ENCODE measurements around the gene FERMT1.
"Not testable (repeated sequence)": the region's sequence is repeated elsewhere in the genome, so short reads cannot be mapped to it uniquely, and the experiment has no call there.

FERMT1 gene

DNA sequence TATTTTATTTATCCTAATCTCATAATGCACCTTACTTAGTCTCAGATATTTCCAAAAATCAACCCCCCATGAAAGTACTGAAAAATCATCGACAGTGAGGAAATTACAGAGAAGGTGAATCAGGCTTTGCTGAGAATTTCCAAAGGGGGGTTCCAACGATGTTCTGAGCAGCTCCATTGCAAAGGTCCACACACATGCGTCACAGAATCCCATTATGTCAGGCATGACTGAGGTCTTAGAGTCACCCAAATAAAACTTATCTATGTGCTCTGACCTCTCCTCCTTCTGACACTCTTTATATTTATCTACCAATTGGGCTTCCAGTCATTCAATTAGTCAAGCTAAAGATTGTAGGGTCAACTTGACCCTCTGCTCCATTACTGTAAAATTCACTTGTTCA lies 56.2 kb downstream of the FERMT1 start:
- DNase-seq, result no peak

DNA sequence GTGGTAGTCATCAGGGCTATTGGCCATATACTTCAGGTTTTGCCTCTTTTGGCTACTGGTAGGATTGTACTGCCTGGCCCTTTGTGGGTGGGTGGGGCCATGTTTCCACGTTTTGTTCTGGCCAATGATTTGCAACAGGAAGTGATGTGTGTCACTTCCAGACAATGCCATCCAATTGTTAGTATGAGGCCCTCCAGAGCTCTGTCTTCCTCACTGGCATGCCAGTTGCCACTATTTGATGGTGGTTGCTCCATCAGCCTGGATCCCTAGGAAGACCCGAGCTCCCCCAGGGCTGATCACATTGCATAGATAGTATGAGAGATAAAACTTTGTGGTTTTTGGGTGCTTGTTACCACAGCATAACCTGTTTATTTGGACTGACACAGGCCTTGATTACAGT lies 61.3 kb downstream of the FERMT1 start:
- no peak for DNase-seq

DNA sequence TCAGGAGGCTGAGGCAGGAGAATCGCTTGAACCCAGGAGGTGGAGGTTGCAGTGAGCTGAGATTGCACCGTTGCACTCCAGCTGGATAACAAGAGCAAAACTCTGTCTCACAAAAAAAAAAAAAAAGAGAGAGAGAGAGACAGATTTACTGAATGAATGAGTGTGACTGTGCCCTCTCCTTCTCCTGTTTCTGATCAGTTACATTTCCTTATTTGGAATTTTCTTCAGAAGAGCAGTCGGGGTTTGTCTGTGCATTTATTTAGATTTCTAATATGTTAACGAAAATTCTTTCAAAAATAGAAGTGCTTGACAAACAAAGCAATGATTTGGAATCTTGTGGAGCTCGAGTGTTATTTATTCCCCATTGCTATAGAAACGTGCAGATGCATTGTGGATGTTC lies 62.6 kb downstream of the FERMT1 start:
- no peak for DNase-seq

DNA sequence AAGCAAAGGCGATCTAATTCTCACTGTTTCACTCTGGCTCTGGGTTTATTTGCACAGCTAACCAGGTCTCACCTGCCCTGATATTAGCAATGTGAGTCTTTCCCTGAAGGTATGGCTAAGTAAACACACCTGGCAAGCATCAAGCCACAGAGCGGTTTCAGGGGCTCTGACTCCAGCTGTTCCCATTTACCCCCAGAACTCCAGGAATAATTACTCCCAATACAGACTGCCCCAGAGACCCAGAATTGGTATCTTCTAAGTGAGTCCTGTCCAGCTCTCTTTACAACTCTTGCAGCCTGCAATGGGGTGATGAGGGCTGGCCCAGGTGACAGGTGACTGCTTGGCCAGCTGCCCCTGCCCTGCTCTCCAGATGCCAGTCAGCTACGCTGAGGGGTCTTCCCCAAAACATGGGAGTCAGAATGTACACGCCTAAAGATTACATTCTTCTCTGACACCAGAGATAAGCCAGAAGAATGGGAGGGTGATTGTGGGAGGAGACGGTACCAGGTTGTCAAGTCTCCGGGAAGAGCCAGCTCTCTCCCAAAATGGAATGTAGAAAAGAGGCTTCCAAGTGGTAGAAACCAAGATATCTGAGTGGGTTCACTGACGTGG lies 64.0 kb downstream of the FERMT1 start:
- DNase-seq, result no peak

DNA sequence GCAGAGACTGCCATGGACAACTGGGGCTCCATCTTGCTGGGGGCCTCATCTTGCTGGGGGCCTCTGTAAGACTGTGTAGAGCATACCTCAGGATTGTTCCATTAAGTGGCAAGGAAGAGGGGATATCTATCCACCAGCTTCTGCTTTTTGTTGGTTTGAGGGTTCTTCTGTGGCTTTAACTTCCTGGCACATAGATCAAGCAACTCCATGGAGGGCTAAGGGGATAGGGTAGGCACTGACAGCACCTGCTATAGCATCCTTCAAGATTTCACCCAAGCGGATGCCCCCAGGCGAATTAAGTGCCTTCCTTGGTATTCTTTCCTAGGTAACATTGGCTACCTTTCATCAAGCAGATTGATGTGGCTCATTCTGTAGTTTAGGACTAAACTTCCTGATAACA lies 65.1 kb downstream of the FERMT1 start:
- no peak for DNase-seq

DNA sequence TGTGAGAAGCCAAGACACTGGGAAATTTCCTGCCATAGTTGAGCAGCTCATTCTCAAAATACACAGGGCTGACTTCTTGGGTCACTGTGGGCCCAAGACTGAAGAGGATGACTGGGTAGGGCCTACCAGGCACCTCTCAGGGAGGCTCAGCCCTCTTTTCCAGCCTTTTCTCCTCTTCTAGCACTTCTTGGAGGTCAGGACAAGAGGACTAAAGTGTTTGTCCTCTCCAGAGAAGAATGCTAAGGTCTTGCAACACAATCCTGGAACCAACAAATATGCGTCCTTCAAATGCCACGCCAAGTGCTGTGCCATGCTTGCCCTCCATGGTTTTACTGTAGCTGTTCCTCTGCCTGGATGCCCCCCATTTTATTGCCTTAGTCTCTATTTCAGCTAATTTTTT lies 65.7 kb downstream of the FERMT1 start:
- no peak for DNase-seq

DNA sequence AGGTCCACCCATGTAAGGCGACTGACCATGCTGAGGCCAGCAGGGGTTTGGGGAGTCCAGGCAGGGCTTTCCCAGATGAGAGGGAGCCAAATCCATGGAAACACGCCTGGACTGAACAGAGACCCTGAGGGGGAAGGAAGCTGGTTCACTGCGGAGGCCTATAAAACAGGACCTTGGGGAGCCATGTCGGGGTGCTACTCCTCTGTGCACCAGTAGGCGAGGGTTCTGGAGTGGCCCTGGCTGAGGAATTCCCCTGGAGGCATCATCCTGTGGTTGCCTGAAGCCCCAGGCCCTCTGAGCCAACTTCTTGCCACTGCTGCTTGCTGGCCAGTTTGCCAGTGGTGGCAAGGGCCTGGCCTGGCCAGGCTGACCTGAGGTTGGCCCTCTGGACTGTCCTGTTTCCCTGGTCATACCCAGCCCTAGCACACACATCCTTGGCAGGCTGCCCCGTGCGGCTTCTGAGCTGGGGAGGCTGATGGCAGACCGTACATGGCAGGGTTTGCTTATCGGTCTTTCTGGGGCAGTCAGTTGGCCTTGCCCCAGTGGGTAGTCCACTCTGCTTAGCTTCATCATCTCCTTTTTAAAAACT lies 66.8 kb downstream of the FERMT1 start:
- no peak for DNase-seq

DNA sequence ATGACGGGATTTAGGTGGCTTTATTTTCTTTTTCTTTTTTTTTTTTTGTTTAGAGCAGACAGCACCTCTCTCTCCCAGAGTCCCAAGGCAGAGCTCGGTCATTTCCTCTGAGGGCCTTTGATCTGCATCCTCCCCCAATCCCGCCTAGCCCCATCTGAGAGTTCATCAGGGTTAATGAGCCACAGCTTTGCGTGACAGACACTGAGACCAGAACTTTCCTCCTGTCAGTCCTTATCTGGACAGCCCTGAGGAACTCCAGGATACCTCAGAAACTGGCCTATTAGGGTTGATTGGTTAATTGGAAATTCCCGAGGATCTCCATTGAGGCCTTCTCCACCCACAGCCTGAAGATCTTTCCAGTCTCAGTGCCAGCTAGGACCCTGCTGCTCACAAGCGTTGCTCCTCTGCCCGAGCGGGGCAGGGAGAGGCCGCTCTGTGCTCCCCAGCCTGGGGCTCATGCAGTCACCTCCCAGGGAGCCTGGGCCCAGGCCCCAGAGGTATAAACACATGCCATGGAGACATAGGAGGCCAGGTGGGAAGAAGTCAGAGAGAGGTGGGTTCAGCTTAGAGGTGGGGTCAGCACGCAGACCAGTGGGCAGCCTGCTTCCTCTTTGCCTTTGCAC lies 67.6 kb downstream of the FERMT1 start:
- no peak for DNase-seq

DNA sequence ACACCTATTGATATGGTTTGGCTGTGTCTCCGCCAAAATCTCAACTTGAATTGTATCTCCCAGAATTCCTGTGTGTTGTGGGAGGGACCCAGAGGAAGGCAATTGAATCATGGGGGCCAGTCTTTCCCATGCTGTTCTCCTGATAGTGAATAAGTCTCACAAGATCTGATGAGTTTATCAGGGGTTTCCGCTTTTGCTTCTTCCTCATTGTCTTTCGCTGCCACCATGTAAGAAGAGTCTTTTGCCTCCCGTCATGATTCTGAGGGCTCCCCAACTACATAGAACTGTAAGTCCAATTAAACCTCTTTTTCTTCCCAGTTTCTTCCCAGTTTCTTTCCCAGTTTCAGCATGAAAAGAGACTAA lies 68.2 kb downstream of the FERMT1 start:
- not testable (repeated sequence) for DNase-seq

DNA sequence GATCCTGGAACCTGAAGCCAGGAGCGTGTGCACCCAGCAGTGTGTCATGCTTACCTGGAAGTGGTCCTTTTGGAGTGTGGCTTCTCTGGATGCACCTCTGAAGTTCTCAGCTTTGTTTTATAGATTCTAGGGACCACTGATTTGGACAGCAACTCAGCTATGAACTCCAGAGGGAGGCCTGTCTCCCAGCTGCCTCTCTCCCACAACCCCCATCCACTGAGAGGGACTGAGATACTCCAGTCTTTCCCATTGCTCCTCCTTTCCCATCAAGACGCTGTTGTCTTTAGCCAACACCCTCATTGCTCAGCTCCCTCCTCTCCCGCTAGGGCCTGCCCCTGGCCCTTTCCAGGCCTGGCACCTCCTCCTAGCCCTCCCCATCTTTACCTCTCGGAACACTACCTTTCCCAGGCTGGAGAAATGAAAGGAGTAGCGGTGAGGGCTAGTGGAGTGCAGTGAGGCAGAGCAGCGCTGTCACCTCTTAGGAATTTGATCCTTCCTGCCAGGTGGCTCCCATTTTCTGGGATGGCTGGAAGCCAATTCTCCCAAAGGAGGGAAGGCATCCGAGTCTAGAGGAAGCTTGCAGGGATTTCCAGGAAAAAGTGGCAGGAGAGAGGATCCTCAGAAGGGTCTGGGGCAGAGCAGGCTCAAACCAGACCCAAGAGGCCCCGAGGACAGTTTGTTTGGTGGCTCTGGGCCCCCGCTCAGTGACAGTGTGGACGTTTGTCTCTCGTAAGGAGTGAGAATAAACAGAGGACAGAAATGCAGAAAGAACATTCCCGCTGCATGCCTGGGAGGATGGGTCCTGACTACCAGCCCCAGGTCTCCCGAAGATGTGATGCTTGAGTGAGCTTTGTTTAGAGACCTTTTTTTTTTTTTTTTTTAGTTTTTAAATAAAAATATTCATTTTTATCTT lies 68.8 kb downstream of the FERMT1 start, which contains the start of gene LRRN4:
LRRN4 (minus strand) TSS at position 285 of the 913 bp plus-strand sequence. CDS start 1,261 bp downstream, outside the sequence.
- DNase-seq, result no peak

DNA sequence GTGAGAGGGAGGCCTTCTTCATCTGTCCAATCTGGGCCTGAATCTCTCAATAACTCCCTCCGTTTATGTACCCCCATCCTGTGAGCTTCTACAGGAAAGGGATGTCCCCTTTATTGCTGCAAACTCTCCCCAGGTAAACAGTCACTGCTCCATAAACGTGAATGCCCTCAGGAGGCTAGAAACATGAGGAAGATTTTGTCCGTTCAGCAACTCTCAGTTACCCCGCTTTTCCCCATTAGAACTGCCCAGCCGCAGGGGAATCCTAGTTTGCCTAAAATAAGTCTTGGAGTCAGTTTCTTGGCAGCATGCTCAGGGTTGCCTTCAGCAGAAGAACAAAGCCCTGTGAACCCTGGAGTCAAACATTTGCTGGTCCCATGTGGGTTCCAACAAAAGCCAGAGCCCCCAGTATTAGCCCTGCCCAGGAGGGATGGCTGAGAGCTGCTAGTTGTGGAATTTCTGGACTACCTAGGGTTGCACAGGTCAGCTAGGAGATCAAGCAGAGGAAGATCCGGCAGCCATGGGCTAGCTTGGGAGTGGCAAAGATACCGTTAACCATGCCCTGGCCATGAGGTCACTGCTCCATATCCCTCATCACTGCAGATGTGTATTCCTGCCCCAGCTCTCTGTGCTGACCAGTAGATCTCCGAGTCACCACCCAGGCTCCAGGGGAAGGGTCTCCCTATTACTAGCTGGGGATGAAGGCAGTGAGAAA lies 69.6 kb downstream of the FERMT1 start:
- DNase-seq, result no peak

DNA sequence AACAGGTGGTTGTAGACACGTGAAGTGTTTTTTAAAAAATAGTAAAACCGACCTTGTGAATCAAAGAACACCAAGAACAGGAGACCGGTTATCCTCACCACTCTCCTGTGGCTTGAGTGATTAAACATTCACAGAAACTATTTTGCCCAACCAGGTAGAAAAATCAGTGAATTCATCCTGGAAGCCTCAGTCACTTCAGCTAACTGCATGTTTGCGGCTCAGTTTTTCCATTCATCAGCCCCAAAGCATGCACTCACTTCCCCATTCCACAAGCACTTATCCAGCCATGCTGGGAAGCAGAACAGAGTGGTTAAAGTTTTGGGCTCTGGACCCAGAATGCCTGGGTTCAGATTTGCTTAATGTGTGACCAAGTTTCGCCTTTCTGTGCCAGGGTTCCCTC lies 71.3 kb downstream of the FERMT1 start:
- no peak for DNase-seq

DNA sequence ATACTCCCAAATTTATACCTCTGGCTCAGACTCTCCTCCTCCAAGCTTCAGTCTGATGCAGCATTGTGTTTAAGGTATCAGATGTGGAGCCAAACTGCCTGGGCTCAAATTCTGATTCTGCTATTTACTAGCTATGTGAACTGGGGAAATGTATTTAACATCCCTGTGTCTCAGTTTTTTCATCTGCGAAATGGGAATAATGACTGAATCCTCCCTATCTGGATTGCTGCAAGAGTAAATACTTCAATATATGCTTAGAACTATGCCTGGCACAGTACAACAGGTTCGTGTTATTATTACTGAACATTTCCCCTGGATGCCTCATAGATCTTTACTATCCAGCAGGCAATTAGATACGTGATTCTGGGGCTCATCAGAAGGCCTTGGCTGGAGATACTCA lies 74.4 kb downstream of the FERMT1 start:
- DNase-seq, result no peak

DNA sequence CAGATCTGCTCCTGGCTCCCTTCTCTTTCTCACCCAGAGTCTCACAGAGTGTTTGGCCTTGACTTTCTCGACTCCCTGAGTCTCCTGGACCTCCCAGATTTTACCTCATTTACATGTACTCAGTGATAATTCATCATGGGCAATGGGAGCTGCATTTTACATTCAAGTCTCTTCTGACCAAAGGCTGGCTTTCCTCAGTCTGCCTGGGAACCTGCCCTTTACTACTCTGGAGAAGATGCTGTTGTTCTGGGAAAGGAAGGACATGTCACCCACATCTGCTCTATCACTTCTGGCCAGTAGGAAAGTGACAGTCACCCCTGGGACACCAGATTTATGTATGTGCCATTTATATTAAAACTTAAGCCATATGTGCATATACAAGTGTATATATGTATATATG lies 76.4 kb downstream of the FERMT1 start:
- DNase-seq, result no peak

DNA sequence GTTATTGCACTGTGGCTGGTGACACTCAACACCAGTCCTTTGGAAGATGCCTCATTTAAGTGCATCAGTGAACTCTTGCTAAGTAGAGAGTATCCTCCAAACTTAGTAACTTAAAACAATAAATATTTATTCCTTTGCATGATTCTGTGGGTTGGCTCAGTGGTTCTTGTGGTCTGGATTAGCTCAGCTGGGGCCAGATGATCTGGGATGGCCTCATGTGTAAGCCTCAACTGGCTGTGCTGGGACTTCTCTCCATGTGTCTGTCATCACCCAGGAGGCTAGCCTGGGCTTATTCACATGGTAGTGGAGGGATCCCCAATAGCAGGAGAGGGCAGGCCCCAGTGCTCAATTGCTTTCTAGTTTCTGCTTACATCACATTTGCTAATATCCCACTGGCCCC lies 77.3 kb downstream of the FERMT1 start:
- no peak for DNase-seq

DNA sequence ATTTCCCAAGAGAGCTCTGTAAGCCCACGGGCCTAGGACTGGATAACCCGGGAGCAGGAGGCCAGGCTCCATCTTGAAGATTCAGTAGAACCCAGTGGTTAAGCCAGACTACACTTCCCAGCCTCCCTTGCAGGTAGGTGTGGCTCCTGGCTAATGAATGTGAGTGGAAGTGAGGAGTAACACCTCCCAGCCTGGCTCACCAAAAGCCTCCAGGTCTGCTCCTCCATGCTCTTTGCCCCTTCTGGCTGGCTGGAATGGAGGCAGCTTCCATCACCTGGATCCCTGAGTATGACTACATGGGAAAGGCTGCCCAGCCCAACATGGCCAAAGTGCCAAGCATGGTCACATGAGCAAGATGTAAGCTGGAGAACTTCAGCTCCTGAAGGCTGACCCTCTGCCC lies 78.7 kb downstream of the FERMT1 start:
- DNase-seq, result no peak

DNA sequence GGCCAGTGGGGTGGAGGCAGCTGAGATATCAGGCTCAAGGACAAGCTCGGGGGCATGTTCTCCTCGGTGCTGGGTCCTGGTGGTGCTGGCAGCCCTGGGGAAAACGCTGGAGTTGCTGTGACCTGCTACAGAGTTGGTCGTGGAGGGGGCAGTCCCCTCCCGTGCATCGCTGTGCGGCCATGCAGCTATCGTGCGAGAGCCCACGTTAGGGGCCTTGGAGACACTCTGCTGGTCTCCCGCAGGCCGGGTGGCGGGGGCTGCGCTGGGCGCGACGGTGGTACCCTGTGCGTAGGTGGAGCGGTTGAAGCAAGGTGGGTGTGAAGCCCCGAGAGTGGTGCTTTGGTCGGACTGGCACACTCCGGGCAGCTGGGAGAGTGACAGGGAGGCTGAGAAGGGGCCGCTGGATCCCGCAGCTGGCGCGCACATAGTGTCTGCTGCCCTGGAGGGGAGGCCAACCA lies 81.0 kb downstream of the FERMT1 start:
- no peak for DNase-seq

DNA sequence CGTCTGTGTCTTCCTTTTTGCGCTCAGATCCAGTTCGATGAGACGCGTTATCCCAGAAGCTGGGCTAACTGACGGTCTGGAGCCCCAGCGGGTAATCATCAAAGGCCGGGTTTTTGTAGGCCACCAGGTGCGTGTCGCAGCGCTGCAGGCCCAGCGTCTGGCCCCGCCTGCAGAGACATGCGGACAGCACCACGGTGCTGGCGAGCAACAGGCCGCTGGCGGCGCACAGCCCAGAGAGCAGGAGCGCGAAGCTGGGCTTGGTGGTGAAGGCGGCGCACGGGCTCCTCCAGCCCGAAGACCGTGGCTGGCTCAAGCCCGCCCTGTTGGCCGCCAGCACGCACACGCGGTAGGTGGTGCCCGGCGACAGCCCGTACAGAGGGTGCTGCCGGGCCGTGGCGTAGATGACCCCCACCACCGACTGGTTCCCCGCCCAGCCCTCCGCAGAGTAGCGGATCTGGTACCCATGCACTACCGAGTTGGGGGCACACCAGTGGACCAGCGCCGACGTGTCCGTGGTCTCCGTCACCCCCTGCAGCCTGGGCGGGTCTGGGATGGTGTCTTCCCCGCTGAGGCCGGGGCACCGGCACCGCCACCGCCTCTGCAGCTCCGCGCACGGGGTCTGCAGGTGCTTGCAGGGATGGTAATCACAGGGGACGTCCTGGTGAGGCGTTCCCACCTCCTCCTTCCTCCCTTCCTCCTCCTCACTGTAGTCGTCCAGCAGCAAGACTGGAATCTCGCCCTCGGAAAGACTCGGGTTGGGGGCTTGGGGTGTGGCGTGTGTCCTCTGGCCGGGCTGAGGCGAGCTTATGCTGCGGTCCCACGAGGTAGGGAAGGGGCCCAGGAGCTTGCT lies 81.6 kb downstream of the FERMT1 start:
- DNase-seq, result no peak

DNA sequence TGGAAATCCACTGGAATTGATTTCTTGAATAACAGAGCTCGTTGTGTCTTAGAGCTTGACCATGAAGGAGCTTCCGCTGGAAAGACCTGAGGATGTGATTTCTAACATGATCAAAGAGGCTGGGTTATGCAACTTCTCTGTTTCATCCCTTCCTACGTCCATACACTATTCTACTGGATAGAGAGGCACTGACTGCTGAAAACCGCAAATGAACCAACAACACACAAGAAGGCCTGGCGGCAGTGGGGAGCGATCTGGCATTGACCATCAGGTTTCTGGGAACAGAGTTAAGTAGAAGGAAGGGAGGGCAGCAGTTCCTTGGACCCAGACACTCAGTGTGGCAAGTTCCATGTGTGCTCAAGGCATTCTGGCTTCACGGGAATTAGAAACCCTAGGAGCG lies 82.3 kb downstream of the FERMT1 start:
- no peak for DNase-seq

DNA sequence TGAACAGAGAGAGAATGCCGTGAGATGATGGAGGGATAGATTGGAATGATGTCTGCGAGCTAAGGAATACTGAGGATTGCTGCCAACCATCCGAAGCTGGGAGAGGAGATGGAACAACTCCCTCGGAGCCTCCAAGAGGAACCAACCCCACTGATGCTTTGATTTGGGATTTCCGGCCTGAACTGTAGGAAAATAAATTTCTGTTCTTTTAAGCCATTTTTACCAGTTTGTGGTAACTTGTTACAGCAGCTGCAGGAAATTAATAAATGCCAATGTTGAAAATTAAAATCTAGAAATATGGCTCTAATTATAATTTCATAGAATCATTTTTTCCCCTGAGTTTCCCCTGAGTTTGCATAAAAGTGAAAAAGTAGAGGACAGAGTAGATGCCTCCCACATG lies 83.1 kb downstream of the FERMT1 start:
- DNase-seq, result no peak

DNA sequence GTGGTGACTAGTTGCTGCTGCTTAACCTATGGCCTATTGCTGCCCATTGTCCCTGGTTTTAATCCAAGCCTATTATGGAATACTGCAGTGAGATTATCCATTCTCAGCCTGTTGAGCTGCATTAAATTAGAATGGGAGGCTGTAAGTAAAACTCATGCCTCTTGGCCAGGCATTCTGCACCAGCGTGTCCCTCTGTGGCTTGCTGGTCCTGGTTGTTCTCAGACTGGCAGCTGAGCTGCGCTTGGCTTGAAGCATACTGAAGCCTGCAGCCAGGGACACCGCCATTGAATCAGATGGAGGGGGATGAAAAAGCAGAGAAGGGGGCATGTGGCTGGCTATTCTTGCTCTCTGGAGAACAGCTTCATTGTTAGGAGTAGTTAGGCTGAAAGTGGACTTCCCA lies 84.6 kb downstream of the FERMT1 start:
- DNase-seq, result no peak

DNA sequence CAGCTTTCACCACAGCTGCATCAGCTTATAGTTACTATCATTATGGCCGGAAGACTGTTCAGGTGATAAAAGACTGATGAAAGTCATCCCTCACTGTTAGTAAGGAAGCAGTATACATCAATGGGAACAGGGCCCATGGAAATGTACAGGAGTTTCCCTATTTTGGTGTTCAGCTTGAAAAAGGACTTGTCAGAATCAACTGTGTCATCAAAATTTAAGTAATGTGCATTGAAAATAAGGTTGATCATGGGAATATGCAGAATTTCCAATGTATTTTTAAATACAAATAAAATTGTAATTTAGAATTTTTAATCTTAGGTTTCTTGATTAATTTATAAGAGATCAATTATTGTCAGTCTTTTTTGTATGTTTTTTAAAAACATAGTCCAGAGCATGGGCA lies 85.7 kb downstream of the FERMT1 start:
- no peak for DNase-seq
